Activated gamma-delta T cell treated with anti-CD3 and anti-CD28 coated beads, Interleukin-2, amount 50 U/mL, for 16 hours (primary cell): ENCODE measurements around the gene DNA2.
"Not testable (repeated sequence)": the region's sequence is repeated elsewhere in the genome, so short reads cannot be mapped to it uniquely, and the experiment has no call there.

Experiments used
- DNase-seq: peaks from one replicate; pipeline ENCODE4 v3.0.0-alpha.2; 2020; ENCODE audit warnings: low read depth

Gene DNA2

DNA sequence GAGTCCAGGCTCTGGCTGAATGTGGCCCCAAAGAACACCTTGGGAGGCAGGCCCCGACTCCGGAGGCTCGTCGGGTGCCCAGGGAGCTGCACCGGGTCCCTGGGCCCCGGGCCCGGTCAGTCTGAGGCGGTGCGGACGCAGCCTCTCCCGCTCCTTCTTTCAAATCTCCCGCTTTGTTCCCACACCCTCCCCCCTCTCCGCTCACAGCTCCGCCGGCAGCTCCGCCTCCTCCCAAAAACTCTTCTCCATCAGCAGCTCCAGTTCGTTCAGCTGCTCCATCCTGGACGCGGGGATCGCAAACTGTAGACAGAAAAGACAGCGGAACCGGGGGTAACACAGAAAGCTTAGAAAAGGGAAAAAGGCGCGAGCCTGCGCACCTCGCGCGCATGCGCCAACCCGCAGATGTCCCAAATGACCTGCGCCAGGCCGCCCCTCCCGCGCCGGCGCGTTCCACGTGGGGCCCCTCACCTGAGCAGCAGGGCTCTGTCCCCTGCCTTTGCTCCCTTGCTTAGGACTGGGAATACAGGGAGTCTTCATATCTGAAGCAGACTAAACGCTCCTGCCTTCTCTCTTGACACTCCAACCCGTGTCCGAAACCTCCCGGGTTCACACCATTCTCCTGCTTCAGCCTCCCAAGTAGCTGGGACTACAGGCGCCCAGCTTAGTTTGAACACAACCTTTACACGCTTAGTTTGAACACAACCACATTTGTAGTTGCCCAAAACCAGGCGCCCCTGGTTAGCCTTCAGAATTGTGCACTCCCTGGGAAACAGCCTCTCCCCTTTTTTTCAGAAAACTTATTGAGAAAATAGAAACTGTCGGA is at the start of gene DNA2:
TSS of gene DNA2 (minus strand) at position 388 of the 823 bp plus-strand sequence. CDS start at position 279, 109 bp downstream.
- DNase-seq: peak; percentile 54

DNA sequence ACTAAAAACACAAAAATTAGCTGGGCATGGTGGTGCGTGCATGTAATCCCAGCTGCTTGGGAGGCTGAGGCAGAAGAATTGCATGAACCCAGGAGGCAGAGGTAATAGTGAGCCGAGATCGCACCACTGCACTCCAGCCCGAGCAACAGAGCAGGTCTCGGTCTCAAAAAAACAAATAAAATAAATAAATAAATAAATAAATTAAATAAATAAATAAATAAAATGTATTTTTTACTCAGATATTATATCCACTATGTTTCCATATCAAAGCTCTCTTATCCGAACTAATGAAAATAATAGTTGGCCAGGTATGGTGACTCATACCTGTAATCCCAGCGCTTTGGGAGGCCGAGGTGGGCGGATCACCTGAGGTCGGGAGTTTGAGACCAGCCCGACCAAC is 46.8 kb upstream of the DNA2 start:
- not testable (repeated sequence) for DNase-seq

DNA sequence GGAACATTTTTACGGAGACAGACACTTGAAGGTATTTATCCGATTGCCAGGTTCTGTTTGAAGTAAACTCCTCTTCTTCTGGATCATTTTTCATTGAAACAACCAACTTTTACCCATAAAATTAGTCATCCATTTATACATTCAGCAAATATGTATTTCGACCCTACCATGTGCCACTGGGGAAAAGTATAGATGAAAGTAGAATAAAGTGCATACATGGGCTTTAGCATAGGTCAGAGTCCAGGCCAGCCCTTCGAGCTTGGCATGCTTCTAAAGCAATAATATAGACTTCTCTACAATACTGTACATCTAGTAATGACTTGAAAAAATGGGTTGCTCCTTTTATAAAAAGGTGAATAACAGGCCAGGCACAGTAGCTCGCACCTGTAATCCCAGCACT is 45.4 kb upstream of the DNA2 start:
- DNase-seq: no peak

- DNase-seq: no peak
Observed at GRCh38 chr10:68516766-68517165, 45.0 kb upstream of the DNA2 start.

- not testable (repeated sequence) for DNase-seq
Observed at GRCh38 chr10:68516216-68516615, 44.4 kb upstream of the DNA2 start.

DNA sequence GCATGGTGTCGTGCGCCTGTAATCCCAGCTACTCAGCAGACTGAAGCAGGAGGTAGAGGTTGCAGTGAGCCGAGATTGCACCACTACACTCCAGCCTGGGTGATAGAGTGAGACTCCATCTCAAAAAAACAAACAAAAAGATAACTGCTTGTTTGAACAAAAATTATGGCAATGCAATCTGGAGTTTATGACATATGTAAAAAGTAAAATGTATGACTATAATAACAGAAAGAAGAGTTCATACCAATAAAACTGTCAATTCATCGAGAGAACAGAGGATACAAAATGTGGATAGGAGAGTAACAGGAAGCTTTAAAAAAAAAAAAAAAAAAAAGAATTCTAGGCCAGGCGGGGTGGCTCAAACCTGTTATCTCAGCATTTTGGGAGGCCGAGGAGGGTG is 36.3 kb upstream of the DNA2 start:
- no peak for DNase-seq

DNA sequence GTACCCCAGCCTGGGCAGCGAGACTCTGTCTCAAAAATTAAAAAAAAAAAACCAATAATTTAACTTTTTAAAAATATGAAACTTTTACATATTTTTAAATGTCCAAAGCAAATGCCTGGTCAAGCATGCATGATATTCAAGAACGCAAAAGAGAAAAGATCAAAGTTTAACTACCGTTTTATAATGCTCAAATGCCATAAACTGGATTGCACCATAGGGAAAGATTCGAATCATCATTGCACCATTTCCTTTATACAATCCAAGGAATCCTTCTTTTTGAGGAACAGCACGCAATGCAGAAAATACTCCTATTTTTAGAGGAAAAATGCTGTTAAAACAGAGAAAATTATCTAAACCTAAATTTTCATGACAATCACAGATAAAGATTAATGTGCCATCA is 34.6 kb upstream of the DNA2 start:
- no peak for DNase-seq

GRCh38 chr10:68502846-68503245 is 31.1 kb upstream of the DNA2 start:
- DNase-seq: no peak

DNA sequence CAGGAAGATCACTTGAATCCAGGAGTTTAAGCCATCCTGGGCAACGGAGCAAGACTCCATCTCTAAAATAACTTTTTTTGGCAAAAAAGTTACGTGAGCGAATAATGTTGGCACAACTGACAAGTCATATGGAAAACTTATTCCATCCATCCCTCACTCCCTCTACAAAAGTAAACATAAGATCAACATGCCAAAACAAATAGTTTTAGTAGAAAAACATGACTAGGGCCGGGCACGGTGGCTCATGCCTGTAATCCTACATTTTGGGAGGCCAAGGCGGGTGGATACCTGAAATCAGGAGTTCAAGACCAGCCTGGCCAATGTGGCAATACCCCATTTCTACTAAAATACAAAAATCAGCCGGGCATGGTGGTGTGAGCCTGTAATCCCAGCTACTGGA is 29.9 kb upstream of the DNA2 start:
- no peak for DNase-seq

DNA sequence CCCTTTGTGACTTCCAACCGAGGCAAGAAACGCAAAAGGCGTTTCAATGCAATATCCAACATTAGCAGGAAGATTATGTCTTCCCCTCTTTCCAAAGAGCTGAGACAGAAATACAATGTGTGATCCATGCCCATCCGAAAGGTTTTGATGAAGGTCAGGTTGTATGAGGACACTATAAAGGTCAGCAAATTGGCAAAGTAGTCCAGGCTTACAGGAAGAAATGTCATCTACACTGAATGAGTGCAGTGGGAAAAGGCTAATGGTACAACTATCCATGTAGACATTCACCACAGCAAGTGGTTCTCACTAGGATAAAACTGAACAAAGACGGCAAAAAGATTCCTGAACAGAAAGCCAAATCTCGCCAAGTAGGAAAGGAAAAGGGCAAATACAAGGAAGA is 27.8 kb upstream of the DNA2 start:
- DNase-seq: no peak

DNA sequence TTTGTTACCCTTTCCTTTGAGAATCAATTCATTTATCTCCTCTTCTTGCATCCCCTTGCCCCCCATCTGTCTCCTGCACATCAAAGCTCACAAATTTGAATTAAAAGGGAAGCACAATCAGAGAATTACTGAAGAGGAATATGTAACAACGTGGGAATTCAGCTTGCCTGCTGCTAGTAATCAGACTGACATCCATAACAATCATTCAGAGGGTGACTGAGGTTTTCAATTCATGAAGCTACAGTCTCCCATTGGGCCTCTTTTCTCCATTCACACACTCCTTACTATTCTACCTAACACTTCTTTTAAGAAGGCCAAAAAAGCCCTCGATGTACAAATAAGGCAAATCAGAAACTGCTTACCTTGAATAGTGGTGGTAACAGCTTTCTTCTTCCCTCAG is 24.3 kb upstream of the DNA2 start:
- no peak for DNase-seq

DNA sequence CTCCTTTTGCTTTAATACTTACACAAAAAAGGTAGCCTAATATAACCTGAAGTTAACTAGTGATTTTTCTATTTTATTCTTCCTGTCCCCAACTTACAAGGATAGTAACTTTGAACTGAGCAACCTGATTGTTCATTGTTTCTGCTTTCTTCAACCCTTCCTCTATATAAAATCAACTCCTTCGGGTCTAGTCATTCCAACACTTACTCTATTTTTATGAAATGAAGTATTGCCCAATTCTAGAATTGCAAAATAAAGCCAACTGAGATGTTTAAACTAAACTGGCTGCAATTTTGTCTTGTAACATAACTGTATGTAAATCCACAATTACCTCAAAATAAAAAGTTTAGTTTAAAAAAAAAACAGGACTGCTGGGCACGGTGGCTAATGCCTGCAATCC is 20.3 kb upstream of the DNA2 start:
- DNase-seq: no peak

DNA sequence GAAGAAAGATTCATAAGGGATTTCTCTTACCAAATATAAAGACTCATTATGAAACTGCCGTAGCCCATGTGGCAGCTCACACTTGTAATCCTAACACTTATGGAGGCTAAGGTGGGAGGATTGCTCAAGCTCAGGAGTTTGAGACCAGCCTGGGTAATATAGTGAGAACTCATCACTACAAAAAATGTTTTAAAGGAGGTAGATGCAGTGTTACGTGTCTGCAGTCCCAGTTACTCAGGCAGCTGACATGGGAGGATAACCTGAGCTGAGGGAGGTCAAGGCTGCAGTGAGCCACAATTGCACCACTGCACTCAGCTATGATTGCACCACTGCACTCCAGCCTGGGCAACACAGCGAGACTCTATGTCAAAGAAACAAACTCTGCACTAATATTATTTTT is 18.1 kb upstream of the DNA2 start:
- DNase-seq: no peak

- DNase-seq: no peak
Observed at GRCh38 chr10:68474021-68474420, 2.2 kb upstream of the DNA2 start.

- no peak for DNase-seq
Observed at GRCh38 chr10:68471063-68471585, 649 bp downstream of the DNA2 start.

DNA sequence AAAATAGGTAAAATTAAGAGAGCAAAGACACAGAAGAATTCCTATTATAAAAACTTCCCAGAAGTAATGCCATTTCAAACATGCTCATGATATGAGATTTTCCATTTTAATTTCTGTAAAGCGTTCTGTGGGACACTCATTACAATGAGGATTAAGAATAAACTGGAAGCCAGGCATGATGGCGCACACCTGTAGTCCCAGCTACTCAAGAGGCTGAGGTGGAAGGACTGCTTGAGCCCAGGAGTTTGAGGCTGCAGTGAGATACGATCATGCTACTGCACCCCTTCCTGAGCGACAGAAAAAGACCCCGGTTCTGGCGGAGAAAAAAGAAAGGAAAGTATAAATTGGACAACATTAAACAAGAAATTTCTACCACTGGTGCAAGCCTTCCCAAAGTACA is 1.5 kb downstream of the DNA2 start:
- no peak for DNase-seq

GRCh38 chr10:68469838-68470237 is 1.9 kb downstream of the DNA2 start:
- no peak for DNase-seq

DNA sequence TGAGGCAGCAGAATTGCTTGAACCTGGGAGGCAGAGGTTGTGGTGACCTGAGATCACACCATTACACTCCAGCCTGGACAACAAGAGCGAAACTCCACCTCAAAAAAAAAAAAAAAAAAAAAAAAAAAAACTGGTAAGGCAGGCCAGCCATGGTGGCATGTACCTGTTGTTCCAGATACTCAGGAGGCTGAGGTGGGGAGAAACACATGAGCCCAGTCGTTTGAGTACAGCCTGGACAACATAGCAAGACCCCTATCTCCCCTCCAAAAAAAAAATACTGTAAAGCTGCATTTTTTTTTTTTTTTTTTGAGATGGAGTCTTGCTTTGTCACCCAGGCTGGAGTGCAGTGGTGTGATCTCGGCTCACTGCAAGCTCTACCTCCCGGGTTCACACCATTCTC is 7.0 kb downstream of the DNA2 start:
- not testable (repeated sequence) for DNase-seq

GRCh38 chr10:68463365-68464093 is 8.2 kb downstream of the DNA2 start:
- DNase-seq: no peak

DNA sequence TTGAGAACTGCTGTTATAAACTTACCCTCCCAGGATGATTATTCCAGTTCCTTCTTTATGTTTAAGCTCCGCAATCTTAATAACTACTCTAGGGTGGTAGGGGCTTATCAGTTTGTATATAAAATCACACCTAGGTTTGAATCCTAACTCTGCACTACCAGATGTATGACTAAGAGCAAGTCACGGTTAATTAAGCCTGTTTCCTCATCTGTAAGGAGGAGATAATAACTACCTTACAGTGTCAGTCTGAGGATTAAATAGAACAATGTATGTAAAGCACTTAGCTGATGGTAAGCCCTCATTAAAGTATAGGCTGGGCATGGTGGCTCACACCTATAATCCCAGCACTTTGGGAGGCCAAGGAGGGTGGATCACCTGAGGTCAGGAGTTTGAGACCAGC is 9.2 kb downstream of the DNA2 start:
- no peak for DNase-seq

GRCh38 chr10:68461032-68461431 is 10.7 kb downstream of the DNA2 start:
- no peak for DNase-seq

GRCh38 chr10:68449698-68450097 is 22.1 kb downstream of the DNA2 start:
- DNase-seq: not testable (repeated sequence)

DNA sequence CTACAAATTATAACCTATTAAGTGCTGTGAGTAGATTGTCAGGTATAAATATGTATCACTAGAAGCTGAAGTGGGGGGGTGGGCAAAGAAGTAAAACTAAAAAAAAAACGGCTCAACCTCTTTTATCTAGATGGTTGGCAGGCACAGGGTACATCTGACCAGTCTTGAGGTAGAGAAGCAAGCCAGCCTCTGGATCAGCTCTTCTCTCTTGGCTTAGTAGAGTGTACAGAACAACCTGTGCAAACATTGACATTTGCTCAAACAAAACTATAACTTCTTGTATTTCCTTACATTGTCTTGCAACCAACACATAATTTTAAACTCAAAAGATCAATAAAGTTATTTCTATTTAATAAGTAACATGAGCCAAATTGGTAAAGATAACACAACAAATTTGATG is 25.6 kb downstream of the DNA2 start:
- no peak for DNase-seq
